Ramos (cell line): Measurements from ENCODE around the gene PSMA1.

Source experiments
- in situ Hi-C: fragments of 300-500 bp; cut with MboI; formaldehyde crosslinking; loops from one replicate; pipeline ENCODE4 v1.14.3; 2022; ENCODE audit warnings: low sequenced_read_pairs; ENCODE audit not compliant: unreplicated experiment

The PSMA1 gene

GRCh38 chr11:14455648-14456430, 64.3 kb downstream of the PSMA1 start:
- in situ Hi-C loops, result no loop called here
